Nephron progenitor cell (in vitro differentiated cells): ENCODE measurements around the gene NRXN2.

Experiments used
- DNase-seq: peaks from one replicate; pipeline ENCODE4 v3.0.0; 2021
- H3K27ac Mint-ChIP-seq: 2 replicates; pipeline ENCODE4 v1.8.0; 2021; ENCODE audit warnings: mild to moderate bottlenecking, moderate library complexity, mixed read lengths
- H3K27me3 Mint-ChIP-seq: 2 replicates; pipeline ENCODE4 v1.8.0; 2021; ENCODE audit warnings: mild to moderate bottlenecking, low read depth, mixed read lengths; ENCODE audit not compliant: poor library complexity
- H3K36me3 Mint-ChIP-seq: 2 replicates; pipeline ENCODE4 v1.8.0; 2021; ENCODE audit warnings: low read depth, mixed read lengths
- H3K4me1 Mint-ChIP-seq: 2 replicates; pipeline ENCODE4 v1.8.0; 2021; ENCODE audit warnings: mixed read lengths
- H3K4me3 Mint-ChIP-seq: 2 replicates; pipeline ENCODE4 v1.8.0; 2021; ENCODE audit warnings: mild to moderate bottlenecking, moderate library complexity, mixed read lengths
- H3K9me3 Mint-ChIP-seq: 2 replicates; pipeline ENCODE4 v1.8.0; 2021; ENCODE audit warnings: mild to moderate bottlenecking, moderate library complexity, mixed read lengths
- TF ChIP-seq, protein P1 (sequence below): fragments of 200-600 bp; sonication (generic); IDR thresholded peaks from 2 replicates; pipeline ENCODE4 v1.5.0; 2021; ENCODE audit warnings: antibody characterized with exemption

The NRXN2 gene

DNA sequence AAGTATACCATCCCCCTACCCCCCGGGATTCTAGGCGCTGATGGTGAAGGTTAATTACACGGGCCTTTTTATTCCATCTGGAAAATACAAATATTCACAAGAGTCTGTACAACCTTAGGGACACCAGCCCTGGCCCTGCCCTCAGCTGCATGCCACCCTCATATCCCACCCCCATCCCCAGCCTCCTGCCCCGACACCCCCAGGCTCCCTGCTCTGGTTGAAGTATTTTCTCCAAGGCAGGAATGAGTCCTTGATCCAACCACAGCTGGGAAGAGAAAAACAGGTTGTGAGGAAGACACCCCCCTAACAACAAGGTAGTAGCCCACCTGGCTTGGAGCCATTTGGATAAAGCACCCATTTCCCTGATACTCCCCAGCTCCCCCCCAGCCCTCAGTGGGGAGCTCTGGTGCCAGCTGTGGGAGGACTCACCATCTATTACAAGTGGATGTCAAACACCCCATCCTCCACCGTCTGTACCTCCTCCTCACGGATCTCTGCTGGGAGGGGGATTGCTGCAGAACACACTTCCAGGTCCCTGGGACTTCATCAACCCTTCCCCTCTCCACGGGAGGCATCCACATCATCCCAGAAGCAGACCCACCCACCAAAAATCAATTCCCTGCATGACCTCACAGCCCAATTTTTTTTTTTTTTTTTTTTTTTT is 4.0 kb upstream of the NRXN2 start:
- no peak for DNase-seq
- peak overlapping the region; percentile 74 for H3K27ac Mint-ChIP-seq
- TF ChIP-seq, protein P1, sequence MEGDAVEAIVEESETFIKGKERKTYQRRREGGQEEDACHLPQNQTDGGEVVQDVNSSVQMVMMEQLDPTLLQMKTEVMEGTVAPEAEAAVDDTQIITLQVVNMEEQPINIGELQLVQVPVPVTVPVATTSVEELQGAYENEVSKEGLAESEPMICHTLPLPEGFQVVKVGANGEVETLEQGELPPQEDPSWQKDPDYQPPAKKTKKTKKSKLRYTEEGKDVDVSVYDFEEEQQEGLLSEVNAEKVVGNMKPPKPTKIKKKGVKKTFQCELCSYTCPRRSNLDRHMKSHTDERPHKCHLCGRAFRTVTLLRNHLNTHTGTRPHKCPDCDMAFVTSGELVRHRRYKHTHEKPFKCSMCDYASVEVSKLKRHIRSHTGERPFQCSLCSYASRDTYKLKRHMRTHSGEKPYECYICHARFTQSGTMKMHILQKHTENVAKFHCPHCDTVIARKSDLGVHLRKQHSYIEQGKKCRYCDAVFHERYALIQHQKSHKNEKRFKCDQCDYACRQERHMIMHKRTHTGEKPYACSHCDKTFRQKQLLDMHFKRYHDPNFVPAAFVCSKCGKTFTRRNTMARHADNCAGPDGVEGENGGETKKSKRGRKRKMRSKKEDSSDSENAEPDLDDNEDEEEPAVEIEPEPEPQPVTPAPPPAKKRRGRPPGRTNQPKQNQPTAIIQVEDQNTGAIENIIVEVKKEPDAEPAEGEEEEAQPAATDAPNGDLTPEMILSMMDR: no peak
- H3K36me3 Mint-ChIP-seq: no peaks in the 10 kb centered on the region
- no peak overlapping the region for H3K4me3 Mint-ChIP-seq
- H3K9me3 Mint-ChIP-seq: no peaks in the 10 kb centered on the region
- peaks cover 31% of the 10 kb centered on the region for H3K27me3 Mint-ChIP-seq
- H3K4me1 Mint-ChIP-seq: peaks cover 60% of the 10 kb centered on the region

- DNase-seq: peak; percentile 49
- peaks cover 60% of the 10 kb centered on the region for H3K4me1 Mint-ChIP-seq
- no peak overlapping the region for H3K27ac Mint-ChIP-seq
- H3K4me3 Mint-ChIP-seq: no peak overlapping the region
- TF ChIP-seq, protein P1: no peak
- no peaks in the 10 kb centered on the region for H3K9me3 Mint-ChIP-seq
- no peaks in the 10 kb centered on the region for H3K36me3 Mint-ChIP-seq
- peaks cover 36% of the 10 kb centered on the region for H3K27me3 Mint-ChIP-seq
Observed at GRCh38 chr11:64726211-64726641, 3.2 kb upstream of the NRXN2 start.

GRCh38 chr11:64724863-64725532 is 2.0 kb upstream of the NRXN2 start:
- H3K9me3 Mint-ChIP-seq: no peaks in the 10 kb centered on the region
- TF ChIP-seq, protein P1: no peak
- H3K27ac Mint-ChIP-seq: peak overlapping the region; percentile 31
- H3K27me3 Mint-ChIP-seq: peaks cover 37% of the 10 kb centered on the region
- DNase-seq: no peak
- H3K4me3 Mint-ChIP-seq: peak overlapping the region; percentile 24
- peaks cover 52% of the 10 kb centered on the region for H3K4me1 Mint-ChIP-seq
- H3K36me3 Mint-ChIP-seq: no peaks in the 10 kb centered on the region

- Mint-ChIP-seq H3K4me3 (peak overlapping the region; percentile 60), H3K27me3 (peaks cover 44% of the 10 kb centered on the region), H3K36me3 (no peaks in the 10 kb centered on the region), H3K4me1 (peaks cover 45% of the 10 kb centered on the region), H3K9me3 (no peaks in the 10 kb centered on the region), H3K27ac (no peak overlapping the region)
- no peak for DNase-seq
- TF ChIP-seq, protein P1: no peak
Observed at GRCh38 chr11:64723907-64724862, 1.2 kb upstream of the NRXN2 start.

DNA sequence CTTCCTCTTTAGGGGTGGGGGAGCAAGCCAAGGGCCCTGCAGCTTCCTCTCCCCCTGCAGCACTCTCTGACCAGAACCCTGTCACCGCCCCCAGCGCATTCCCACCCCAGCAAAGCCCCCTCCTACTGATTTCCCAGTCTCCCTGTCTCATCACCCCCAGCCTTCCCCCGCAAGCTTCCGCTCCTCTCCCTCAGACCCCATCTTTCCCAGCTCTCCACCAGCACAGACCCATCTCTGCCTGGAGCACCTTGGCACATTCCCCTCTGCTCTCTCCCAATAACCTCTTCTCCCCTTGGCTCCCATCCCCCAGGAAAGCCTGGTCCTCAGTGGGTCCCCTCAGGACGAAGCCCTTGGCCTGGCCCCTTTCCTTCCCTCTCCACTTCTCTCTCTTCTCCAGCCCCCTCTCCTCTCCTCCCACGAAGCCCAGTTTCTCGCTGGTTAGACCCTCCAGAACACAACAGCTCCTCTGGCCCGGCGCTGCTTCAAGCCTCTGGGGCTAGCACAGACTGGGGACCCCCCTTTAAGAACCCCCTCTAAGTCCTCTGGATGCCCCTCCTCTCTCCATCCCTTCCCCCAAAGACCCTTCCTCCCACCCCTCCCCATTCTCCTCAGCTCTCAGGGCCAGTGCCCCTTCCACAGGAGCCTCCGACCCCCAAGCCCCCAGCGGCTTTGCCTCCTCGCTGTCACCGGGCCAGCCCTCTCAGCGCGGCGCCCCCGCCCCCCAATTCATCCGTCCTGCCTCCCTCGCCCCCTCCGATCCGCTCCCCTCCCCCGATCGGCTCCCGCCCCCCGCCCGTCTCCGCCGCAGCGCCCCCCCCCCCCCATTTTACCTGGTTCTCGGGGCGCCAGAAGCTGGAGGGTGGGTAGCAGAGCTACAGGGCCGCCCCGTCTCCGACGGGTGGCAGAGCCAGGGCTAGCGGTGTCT is 594 bp downstream of the NRXN2 start:
- no peaks in the 10 kb centered on the region for H3K9me3 Mint-ChIP-seq
- no peak overlapping the region for H3K27ac Mint-ChIP-seq
- TF ChIP-seq, protein P1: no peak
- H3K27me3 Mint-ChIP-seq: peaks cover 62% of the 10 kb centered on the region
- DNase-seq: no peak
- H3K4me3 Mint-ChIP-seq: peak overlapping the region; percentile 30
- H3K4me1 Mint-ChIP-seq: peaks cover 46% of the 10 kb centered on the region
- H3K36me3 Mint-ChIP-seq: no peaks in the 10 kb centered on the region
